GM19395 (cell line): ENCODE results near the gene IGF2.

ENCODE experiments used
- ATAC-seq: cut with Tn5 transposase; IDR thresholded peaks from one replicate; pipeline ENCODE4 v1.9.1; 2021; ENCODE audit warnings: mild to moderate bottlenecking, moderate library complexity; ENCODE audit not compliant: unreplicated experiment

The IGF2 gene

GRCh38 chr11:2093575-2094353 is 45.4 kb downstream of the IGF2 start:
- ATAC-seq: no peak

- ATAC-seq: no peak
Measured at GRCh38 chr11:2092956-2093412, 46.2 kb downstream of the IGF2 start.

- no peak for ATAC-seq
Measured at GRCh38 chr11:2092464-2092910, 46.7 kb downstream of the IGF2 start.

DNA sequence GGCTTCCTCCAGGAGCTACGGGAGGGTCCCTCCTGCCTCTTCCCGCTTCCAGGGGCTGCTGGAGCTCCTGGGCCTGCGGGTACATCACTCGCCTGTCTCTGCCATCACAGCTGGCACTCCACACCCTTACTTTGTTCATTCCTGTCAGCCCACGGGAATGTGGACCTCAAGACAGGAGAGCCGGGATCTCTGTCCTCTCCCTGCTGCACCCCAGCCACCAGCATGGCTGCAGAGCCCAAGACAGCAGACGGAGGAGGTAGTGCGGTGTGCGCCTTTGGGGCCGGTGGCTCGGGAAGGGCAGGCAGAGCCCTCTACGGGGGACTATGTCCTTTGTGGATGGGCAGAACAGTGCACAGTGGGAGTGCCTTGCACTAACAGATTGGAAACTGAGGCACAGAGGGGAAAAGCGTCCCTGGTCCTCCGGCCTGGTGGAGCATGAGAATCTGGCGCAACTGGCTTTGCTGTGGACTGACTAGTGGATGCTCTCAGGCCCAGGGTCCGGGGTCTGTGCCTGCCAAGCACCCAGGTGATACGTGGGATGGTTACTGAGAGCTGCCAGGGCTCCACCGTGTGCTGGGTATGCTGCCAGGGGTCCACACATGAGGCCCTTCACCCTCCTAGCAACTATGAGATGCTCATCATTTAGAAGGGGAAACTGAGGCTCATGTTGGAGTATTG is 47.3 kb downstream of the IGF2 start:
- no peak for ATAC-seq

GRCh38 chr11:2091112-2091746 is 48.0 kb downstream of the IGF2 start:
- no peak for ATAC-seq

DNA sequence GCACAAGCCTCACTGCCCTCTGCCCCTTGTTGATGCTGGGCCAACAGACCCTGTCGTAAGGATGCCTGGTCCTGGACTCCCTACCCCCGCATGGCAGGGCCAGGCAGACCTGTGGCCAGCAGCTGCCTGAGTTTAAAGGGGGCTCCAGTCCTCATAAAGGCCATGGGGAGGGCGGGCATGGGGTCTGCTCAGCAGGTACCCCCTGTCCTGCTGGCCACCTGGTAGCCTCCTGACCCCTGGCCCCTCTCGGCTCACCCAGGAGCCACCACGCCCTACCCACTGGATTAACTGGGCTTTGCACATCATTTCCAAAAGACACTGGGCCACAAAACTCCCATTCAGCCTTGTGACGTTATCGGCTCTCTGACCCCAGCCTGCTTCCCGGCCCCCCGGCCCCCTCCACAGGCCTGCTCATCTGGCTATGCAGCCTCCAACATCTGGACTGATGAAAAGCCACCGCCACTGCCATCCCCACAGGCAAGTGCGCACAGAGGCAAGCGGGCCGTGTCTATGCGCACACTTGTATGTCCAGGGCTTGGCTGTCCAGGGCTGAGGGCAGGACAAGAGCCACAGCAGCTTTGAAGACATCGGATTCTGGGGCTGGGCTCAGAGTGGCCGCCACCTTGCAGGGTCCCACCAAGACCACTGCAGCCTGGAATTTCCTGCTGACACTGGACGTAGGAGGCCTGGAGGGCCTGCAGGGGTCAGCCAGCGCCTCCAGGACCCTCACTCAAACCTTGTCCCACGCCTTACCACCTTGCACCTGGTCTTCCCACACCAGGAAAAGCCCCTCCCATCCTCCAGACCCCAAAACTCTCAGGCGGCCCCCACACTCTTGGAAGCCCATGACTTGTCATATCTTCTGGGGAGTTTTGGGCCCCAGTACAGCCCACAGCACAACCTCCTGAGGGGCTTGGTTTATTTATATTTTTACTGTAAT is 48.7 kb downstream of the IGF2 start:
- ATAC-seq: no peak

GRCh38 chr11:2089536-2090165 is 49.5 kb downstream of the IGF2 start:
- no peak for ATAC-seq

DNA sequence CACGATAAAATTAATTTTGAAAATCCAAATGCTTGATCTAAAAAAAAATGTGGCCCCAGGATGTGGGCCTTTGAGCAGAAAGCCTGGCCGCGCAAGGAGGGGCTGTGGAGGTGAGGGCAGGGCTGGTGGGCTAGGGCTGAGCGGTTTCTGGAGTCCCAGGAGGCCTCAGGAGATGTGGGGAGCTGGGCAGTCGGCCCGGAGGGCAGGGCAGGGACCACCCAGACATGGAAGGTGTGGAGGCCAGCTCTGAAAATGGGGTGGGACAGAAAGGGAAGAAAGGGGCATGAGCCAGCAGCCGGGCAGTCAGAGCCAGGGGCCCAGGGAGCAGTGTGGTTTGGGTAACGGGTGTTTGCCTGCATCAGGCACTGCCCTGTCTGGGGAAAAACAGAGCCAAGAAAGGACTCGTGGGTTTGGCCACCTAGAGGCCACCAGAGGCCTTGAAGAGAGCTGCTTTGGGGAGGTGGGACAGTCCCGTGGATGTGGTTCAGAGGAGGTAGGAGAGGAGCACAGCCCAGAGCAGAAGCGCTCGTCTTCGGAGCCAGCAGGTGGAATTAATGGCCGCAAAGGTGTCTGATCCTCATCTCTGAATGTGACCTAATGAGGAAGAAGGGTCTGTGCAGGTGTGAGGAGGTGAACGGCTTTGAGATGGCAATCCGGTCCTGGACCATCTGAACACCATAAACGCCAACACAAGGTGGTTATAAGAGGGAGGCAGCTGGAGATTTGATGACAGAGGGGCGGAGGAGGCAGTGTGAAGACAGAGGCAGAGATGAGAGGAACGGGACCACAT is 50.2 kb downstream of the IGF2 start:
- no peak for ATAC-seq

- no peak for ATAC-seq
Measured at GRCh38 chr11:2088284-2088683, 50.9 kb downstream of the IGF2 start.

GRCh38 chr11:2086239-2087040 is 52.7 kb downstream of the IGF2 start:
- ATAC-seq: no peak

GRCh38 chr11:2085251-2086066 is 53.7 kb downstream of the IGF2 start:
- ATAC-seq: no peak

- ATAC-seq: no peak
Measured at GRCh38 chr11:2084721-2085120, 54.5 kb downstream of the IGF2 start.
